Anterior cingulate cortex (tissue), 58 donors: Measurements from ENCODE around the gene ATP13A3.

ENCODE experiments used
- DNase-seq, 58 donors: peaks; one replicate each; lab custom pipeline; 2025; lab: John Stamatoyannopoulos, UW

ATP13A3 gene

GRCh38 chr3:194397757-194398312 is 89.0 kb downstream of the ATP13A3 start:
- DNase-seq = no peak

- DNase-seq = no peak
Observed at GRCh38 chr3:194396859-194397756, 89.7 kb downstream of the ATP13A3 start.

GRCh38 chr3:194396539-194396858 is 90.3 kb downstream of the ATP13A3 start:
- DNase-seq = no peak

GRCh38 chr3:194395778-194396538 is 90.8 kb downstream of the ATP13A3 start:
- DNase-seq = peak in 1 of 58 donors; percentile 29

GRCh38 chr3:194395212-194395611 is 91.6 kb downstream of the ATP13A3 start:
- no peak for DNase-seq

GRCh38 chr3:194392576-194392975 is 94.2 kb downstream of the ATP13A3 start:
- DNase-seq = no peak

GRCh38 chr3:194390835-194391234 is 96.0 kb downstream of the ATP13A3 start:
- DNase-seq = no peak

GRCh38 chr3:194389269-194389668 is 97.5 kb downstream of the ATP13A3 start:
- DNase-seq = no peak

- DNase-seq = no peak
Observed at GRCh38 chr3:194387926-194388418, 98.8 kb downstream of the ATP13A3 start.

GRCh38 chr3:194387276-194387675 is 99.5 kb downstream of the ATP13A3 start:
- DNase-seq = no peak

- DNase-seq = no peak
Observed at GRCh38 chr3:194386648-194387047, 100.2 kb downstream of the ATP13A3 start.

- no peak for DNase-seq
Observed at GRCh38 chr3:194386066-194386465, 100.7 kb downstream of the ATP13A3 start.

GRCh38 chr3:194384569-194385001 is 102.2 kb downstream of the ATP13A3 start:
- DNase-seq = no peak

GRCh38 chr3:194384156-194384555 is 102.6 kb downstream of the ATP13A3 start:
- DNase-seq = no peak

- DNase-seq = no peak
Observed at GRCh38 chr3:194383276-194383940, 103.4 kb downstream of the ATP13A3 start.

GRCh38 chr3:194382892-194383223 is 103.9 kb downstream of the ATP13A3 start:
- DNase-seq = no peak

- peak in 1 of 58 donors; percentile 12 for DNase-seq
Observed at GRCh38 chr3:194382196-194382891, 104.5 kb downstream of the ATP13A3 start.

- DNase-seq = peak in 24 of 58 donors; percentile 5 to 61 (median 26)
Observed at GRCh38 chr3:194381460-194381875, 105.3 kb downstream of the ATP13A3 start.

GRCh38 chr3:194380326-194380725 is 106.5 kb downstream of the ATP13A3 start:
- DNase-seq = no peak

GRCh38 chr3:194379651-194380050 is 107.2 kb downstream of the ATP13A3 start:
- no peak for DNase-seq
